GM12878 (cell line): ENCODE measurements around the gene SLC22A12. TPM values are rescaled to one million over a fixed set of nuclear protein-coding genes. Genes with fewer than 3 reads are reported as not detected.

ENCODE experiments used
- ATAC-seq: fragments of 200-7000 bp; cut with Tn5 transposase; 3 replicates; pipeline ENCODE4 v1.9.1; 2020; ENCODE audit warnings: mild to moderate bottlenecking, moderate library complexity
- BruUV-seq: library from RNA; stranded (reverse); fragments of 400-500 nt; replicated peaks from 2 replicates; lab custom pipeline; 2021; lab: Mats Ljungman, UMichigan
- CTCF ChIA-PET: fragments of 300-600 bp; sonication (Branson Sonifier 250); formaldehyde crosslinking; extraction: SDS; loops from one replicate; lab custom pipeline; 2021; ENCODE audit warnings: inconsistent platforms; lab: Yijun Ruan, JAX
- POLR2A ChIA-PET: fragments of 350-600 bp; formaldehyde crosslinking; extraction: SDS; loops from one replicate; lab custom pipeline; 2021; ENCODE audit warnings: inconsistent platforms; lab: Charles Lee
- RAD21 ChIA-PET: fragments of 300-600 bp; sonication (Branson Sonifier 250); formaldehyde crosslinking; loops from one replicate; lab custom pipeline; 2023; ENCODE audit warnings: antibody characterized with exemption; ENCODE audit not compliant: unreplicated experiment; lab: Charles Lee
- SMC1A ChIA-PET: fragments of 300-600 bp; sonication (Branson Sonifier 250); formaldehyde crosslinking; loops from one replicate; lab custom pipeline; 2023; ENCODE audit not compliant: unreplicated experiment, uncharacterized antibody; lab: Charles Lee
- DNase-seq: peaks from one replicate; pipeline ENCODE4 v3.0.0-alpha.2; 2011; ENCODE audit warnings: low read depth, low spot score
- FAIRE-seq: peaks from 3 replicates; lab custom pipeline; 2011; peaks lifted over from hg19 to GRCh38; lab: Jason Lieb, UNC
- H2AFZ ChIP-seq: 2 replicates; pipeline ENCODE4 v1.6.0; 2011; ENCODE audit warnings: low read depth, low read length, control low read depth; ENCODE audit not compliant: control insufficient read depth
- H3K27ac ChIP-seq: 2 replicates; pipeline ENCODE4 v1.5.1; 2011; ENCODE audit warnings: control low read depth; ENCODE audit not compliant: control insufficient read depth, insufficient read depth
- H3K27me3 ChIP-seq, 2 experiments: replicated peaks in 1 of 2; 2 replicates each; pipeline versions ENCODE4 v1.6.0 to v1.6.1; 2011; ENCODE audit warnings: low read length in 1 of 2; ENCODE audit not compliant: control insufficient read depth in 2 of 2, insufficient read depth in 2 of 2
- H3K36me3 ChIP-seq, 2 experiments: 2 replicates each; pipeline ENCODE4 v1.5.1; 2011; ENCODE audit warnings: low read length in 1 of 2; ENCODE audit not compliant: control insufficient read depth in 2 of 2, insufficient read depth in 2 of 2
- H3K4me1 ChIP-seq: 2 replicates; pipeline ENCODE4 v1.6.1; 2011; ENCODE audit warnings: mild to moderate bottlenecking, low read length, moderate library complexity, mixed read lengths; ENCODE audit not compliant: control insufficient read depth, insufficient read depth
- H3K4me2 ChIP-seq: 2 replicates; pipeline ENCODE4 v1.6.0; 2011; ENCODE audit warnings: control low read depth; ENCODE audit not compliant: control insufficient read depth, insufficient read depth
- H3K4me3 ChIP-seq: fragments of 200-600 bp; sonication (generic); 2 replicates; pipeline ENCODE4 v1.5.1; 2016
- H3K79me2 ChIP-seq: 2 replicates; pipeline ENCODE4 v1.6.0; 2011; ENCODE audit warnings: low read length; ENCODE audit not compliant: control insufficient read depth, insufficient read depth
- H3K9ac ChIP-seq: 2 replicates; pipeline ENCODE4 v1.8.0; 2011; ENCODE audit warnings: low read length, control low read depth, mixed read lengths; ENCODE audit not compliant: control insufficient read depth, insufficient read depth
- H3K9me3 ChIP-seq: replicated peaks from 3 replicates; pipeline ENCODE4 v1.5.1; 2011; ENCODE audit warnings: mild to moderate bottlenecking, low read length; ENCODE audit not compliant: control insufficient read depth, insufficient read depth
- H4K20me1 ChIP-seq: 2 replicates; pipeline ENCODE4 v1.6.0; 2011; ENCODE audit not compliant: control insufficient read depth, insufficient read depth
- BRCA1 ChIP-seq: IDR thresholded peaks from 2 replicates; pipeline ENCODE4 v1.6.1; 2011; ENCODE audit warnings: low read depth, low read length, improper control_type of control experiment
- CEBPB ChIP-seq, 2 experiments: fragments of 150-350 bp in 1 of 2; IDR thresholded peaks; 2 replicates each; pipeline ENCODE4 v1.6.1; 2012 to 2014; ENCODE audit warnings: low read depth in 2 of 2, low read length in 2 of 2, borderline replicate concordance in 1 of 2, inconsistent platforms in 1 of 2
- CTCF ChIP-seq, 3 experiments: IDR thresholded peaks in 2 of 3; conservative IDR thresholded peaks in 1 of 3; 2 replicates each; pipeline ENCODE4 v1.5.1; 2011; ENCODE audit warnings: low read depth in 3 of 3, low read length in 3 of 3, mild to moderate bottlenecking in 3 of 3, control low read depth in 2 of 3, moderate library complexity in 2 of 3, inconsistent platforms in 1 of 3, mixed read lengths in 1 of 3; ENCODE audit not compliant: control insufficient read depth in 2 of 3, insufficient read depth in 1 of 3; ENCODE audit errors: extremely low read depth in 1 of 3
- GATAD2B ChIP-seq: fragments of 450-650 bp; conservative IDR thresholded peaks from 2 replicates; pipeline ENCODE4 v1.6.1; 2017; ENCODE audit warnings: low read depth, mild to moderate bottlenecking, moderate library complexity
- JUND ChIP-seq: IDR thresholded peaks from 2 replicates; pipeline ENCODE4 v1.6.1; 2012; ENCODE audit warnings: low read depth, mild to moderate bottlenecking, low read length, improper control_type of control experiment, moderate library complexity
- NFYA ChIP-seq: IDR thresholded peaks from 2 replicates; pipeline ENCODE4 v1.6.1; 2011; ENCODE audit warnings: low read depth, mild to moderate bottlenecking, low read length, improper control_type of control experiment, borderline replicate concordance
- RBBP5 ChIP-seq: fragments of 200-600 bp; sonication (generic); conservative IDR thresholded peaks from 2 replicates; pipeline ENCODE4 v1.6.1; 2016
- RFX5 ChIP-seq: IDR thresholded peaks from 2 replicates; pipeline ENCODE4 v1.6.1; 2011; ENCODE audit warnings: low read depth, low read length, improper control_type of control experiment
- SMARCA5 ChIP-seq: fragments of 450-650 bp; IDR thresholded peaks from 2 replicates; pipeline ENCODE4 v1.6.1; 2017; ENCODE audit warnings: mild to moderate bottlenecking
- ZNF622 ChIP-seq: fragments of 450-650 bp; IDR thresholded peaks from 2 replicates; pipeline ENCODE4 v1.6.1; 2017; ENCODE audit warnings: mild to moderate bottlenecking, inconsistent platforms
- in situ Hi-C: fragments of 300-500 bp; cut with MboI; formaldehyde crosslinking; loops from 9 replicates; pipeline ENCODE4 v1.14.3; 2018; ENCODE audit warnings: mixed read lengths
- intact Hi-C: fragments of 100-400 bp; cut with micrococcal nuclease; formaldehyde crosslinking; loops from one replicate; pipeline ENCODE4 v1.14.2; 2022; ENCODE audit not compliant: unreplicated experiment
- polyA plus RNA-seq, 11 experiments: library from polyadenylated mRNA; depleted of rRNA in 4 of 11; unstranded in 6 of 11; stranded (reverse) in 5 of 11; fragments of >200 nt; fragmentation: Nextera tagmentation in 4 of 11; fragmentation: Illumina TruSeq in 1 of 11; extraction: Ambion mirVana in 4 of 11; extraction: Trizol in 1 of 11; gene quantifications; 1 replicate in 1 of 11; 2 replicates in 10 of 11; pipeline versions ENCODE4 v1.2.1 to v1.2.3, GENCODE V29; 2011 to 2016; ENCODE audit warnings: inconsistent platforms in 2 of 11, missing spikeins in 2 of 11, low read depth in 1 of 11
- total RNA-seq, 4 experiments: library from RNA; depleted of rRNA in 3 of 4; stranded (reverse); fragments of >200 nt in 3 of 4; fragmentation: Illumina TruSeq in 1 of 4; extraction: Trizol in 1 of 4; gene quantifications; 2 replicates each; pipeline versions ENCODE4 v1.2.1 to v1.2.3, GENCODE V29; 2013 to 2021
- TF ChIP-seq, protein P1 (sequence below): fragments of 450-650 bp; IDR thresholded peaks from 2 replicates; pipeline ENCODE4 v1.6.1; 2017; ENCODE audit warnings: mild to moderate bottlenecking, low read depth, inconsistent platforms; ENCODE audit not compliant: poor library complexity, severe bottlenecking
- TF ChIP-seq, protein P2 (sequence below): fragments of 450-650 bp; formaldehyde crosslinking; IDR thresholded peaks from 2 replicates; pipeline ENCODE4 v1.4.0; 2020; ENCODE audit warnings: mild to moderate bottlenecking, moderate library complexity
- TF ChIP-seq, protein P3 (sequence below): IDR thresholded peaks from 2 replicates; pipeline ENCODE4 v1.6.1; 2012; ENCODE audit warnings: low read depth, low read length, improper control_type of control experiment

SLC22A12 gene
- total and polyA plus RNA-seq, 10 of the 15 experiments (the other 5 are each of a cell fraction or from before 2014, with no cell fraction given), result not detected

GRCh38 chr11:64543818-64544217, 47.2 kb upstream of the SLC22A12 start:
- ChIA-PET CTCF (interaction anchor here (1.6 kb wide), 1 partner anchor 94 kb away, joined by 3 read pairs; no protein-coding TSS in a partner anchor), POLR2A (no interaction called here)
- no TSS peak for BruUV-seq
- Histone ChIP-seq H2AFZ (no peak overlapping the region), H3K27ac (no peak overlapping the region), H3K27me3 (peaks cover 0 to 8% of the 10 kb centered on the region in 2 experiments; a peak in 2 of 4 replicates), H3K4me3 (no peak overlapping the region), H3K4me2 (no peak overlapping the region), H3K36me3 (no peaks in the 10 kb centered on the region), H3K9me3 (no peaks in the 10 kb centered on the region)
- ATAC-seq, result no peak
- intact Hi-C loops, result no loop called here
- no peak for FAIRE-seq
- TF ChIP-seq BRCA1 (no peak), JUND (no peak), CTCF (IDR thresholded peaks at IDR 0.05 in 2 of 3, conservative IDR thresholded peaks at IDR 0.05 in 1 of 3; ENCODE audit: control insufficient read depth in 2 of 3, extremely low read depth in 1 of 3, insufficient read depth in 1 of 3, low read depth in 3 of 3, low read length in 3 of 3) (no peak), ZNF622 (no peak), RFX5 (no peak), NFYA (no peak), GATAD2B (no peak), SMARCA5 (no peak), CEBPB (IDR thresholded peaks at IDR 0.05; ENCODE audit: borderline replicate concordance in 1 of 2, low read depth in 2 of 2, low read length in 2 of 2) (no peak), RBBP5 (no peak)
- TF ChIP-seq, protein P1, sequence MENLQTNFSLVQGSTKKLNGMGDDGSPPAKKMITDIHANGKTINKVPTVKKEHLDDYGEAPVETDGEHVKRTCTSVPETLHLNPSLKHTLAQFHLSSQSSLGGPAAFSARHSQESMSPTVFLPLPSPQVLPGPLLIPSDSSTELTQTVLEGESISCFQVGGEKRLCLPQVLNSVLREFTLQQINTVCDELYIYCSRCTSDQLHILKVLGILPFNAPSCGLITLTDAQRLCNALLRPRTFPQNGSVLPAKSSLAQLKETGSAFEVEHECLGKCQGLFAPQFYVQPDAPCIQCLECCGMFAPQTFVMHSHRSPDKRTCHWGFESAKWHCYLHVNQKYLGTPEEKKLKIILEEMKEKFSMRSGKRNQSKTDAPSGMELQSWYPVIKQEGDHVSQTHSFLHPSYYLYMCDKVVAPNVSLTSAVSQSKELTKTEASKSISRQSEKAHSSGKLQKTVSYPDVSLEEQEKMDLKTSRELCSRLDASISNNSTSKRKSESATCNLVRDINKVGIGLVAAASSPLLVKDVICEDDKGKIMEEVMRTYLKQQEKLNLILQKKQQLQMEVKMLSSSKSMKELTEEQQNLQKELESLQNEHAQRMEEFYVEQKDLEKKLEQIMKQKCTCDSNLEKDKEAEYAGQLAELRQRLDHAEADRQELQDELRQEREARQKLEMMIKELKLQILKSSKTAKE, result no peak
- TF ChIP-seq, protein P2, sequence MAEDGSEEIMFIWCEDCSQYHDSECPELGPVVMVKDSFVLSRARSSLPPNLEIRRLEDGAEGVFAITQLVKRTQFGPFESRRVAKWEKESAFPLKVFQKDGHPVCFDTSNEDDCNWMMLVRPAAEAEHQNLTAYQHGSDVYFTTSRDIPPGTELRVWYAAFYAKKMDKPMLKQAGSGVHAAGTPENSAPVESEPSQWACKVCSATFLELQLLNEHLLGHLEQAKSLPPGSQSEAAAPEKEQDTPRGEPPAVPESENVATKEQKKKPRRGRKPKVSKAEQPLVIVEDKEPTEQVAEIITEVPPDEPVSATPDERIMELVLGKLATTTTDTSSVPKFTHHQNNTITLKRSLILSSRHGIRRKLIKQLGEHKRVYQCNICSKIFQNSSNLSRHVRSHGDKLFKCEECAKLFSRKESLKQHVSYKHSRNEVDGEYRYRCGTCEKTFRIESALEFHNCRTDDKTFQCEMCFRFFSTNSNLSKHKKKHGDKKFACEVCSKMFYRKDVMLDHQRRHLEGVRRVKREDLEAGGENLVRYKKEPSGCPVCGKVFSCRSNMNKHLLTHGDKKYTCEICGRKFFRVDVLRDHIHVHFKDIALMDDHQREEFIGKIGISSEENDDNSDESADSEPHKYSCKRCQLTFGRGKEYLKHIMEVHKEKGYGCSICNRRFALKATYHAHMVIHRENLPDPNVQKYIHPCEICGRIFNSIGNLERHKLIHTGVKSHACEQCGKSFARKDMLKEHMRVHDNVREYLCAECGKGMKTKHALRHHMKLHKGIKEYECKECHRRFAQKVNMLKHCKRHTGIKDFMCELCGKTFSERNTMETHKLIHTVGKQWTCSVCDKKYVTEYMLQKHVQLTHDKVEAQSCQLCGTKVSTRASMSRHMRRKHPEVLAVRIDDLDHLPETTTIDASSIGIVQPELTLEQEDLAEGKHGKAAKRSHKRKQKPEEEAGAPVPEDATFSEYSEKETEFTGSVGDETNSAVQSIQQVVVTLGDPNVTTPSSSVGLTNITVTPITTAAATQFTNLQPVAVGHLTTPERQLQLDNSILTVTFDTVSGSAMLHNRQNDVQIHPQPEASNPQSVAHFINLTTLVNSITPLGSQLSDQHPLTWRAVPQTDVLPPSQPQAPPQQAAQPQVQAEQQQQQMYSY (CRISPR knock-in tag), result no peak
- TF ChIP-seq, protein P3, sequence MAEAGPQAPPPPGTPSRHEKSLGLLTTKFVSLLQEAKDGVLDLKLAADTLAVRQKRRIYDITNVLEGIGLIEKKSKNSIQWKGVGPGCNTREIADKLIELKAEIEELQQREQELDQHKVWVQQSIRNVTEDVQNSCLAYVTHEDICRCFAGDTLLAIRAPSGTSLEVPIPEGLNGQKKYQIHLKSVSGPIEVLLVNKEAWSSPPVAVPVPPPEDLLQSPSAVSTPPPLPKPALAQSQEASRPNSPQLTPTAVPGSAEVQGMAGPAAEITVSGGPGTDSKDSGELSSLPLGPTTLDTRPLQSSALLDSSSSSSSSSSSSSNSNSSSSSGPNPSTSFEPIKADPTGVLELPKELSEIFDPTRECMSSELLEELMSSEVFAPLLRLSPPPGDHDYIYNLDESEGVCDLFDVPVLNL, result no peak
- TF ChIP-seq, all 136 proteins: peak for 0
- no peak for DNase-seq
- ChIA-PET RAD21 (no interaction called here), SMC1A (no interaction called here)
- Histone ChIP-seq H3K79me2 (no peaks in the 10 kb centered on the region), H4K20me1 (no peaks in the 10 kb centered on the region), H3K9ac (no peak overlapping the region), H3K4me1 (no peaks in the 10 kb centered on the region)
- in situ Hi-C loops, result no loop called here
